Measurements from ENCODE around the gene ZC3H14.

Gene ZC3H14

DNA sequence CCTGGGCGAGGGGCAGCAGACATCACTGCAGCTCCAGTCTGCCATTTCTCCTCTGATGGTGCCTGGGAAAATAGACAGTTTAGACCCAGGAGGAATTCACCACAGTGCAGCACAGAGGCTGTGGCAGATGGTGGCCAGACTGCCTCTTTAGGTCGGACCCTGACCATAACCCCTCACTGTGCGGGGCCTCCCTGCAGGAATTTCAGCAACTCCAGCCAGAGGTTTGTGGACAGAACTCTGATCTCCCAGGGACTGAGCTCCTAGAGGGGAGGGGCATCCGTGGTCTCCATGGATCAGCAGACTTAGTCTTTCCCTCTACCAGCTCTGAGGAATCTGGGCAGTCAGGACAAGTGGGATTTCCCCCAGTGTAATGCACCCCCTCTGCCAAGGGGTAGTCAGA is 106.5 kb downstream of the ZC3H14 start:
- Histone ChIP-seq H3K9me3 (replicated peaks in 1 of 11) (peaks cover 0 to 19% (median 0%) of the 10 kb centered on the region in 11 experiments; a peak in 4 of 22 replicates), H3K4me1 (peaks cover 0 to 23% (median 0%) of the 10 kb centered on the region in 10 experiments; a peak in 7 of 20 replicates), H3K9ac (no peak overlapping the region), H3K4me3 (no peak overlapping the region), H3K27ac (no peak overlapping the region), H4K20me1 (no peaks in the 10 kb centered on the region), H3K4me2 (peak overlapping the region in 2 of 11 experiments; percentile 56 to 73; a peak in 3 of 22 replicates), H3K36me3 (no peaks in the 10 kb centered on the region), H3K27me3 (no peaks in the 10 kb centered on the region)
- no peak for TF ChIP-seq Cebpa-rat (IDR thresholded peaks at IDR 0.05)
